Mesendoderm (in vitro differentiated cells): ENCODE measurements around the gene ZBTB22.
A peak's percentile ranks its signal among the peaks of the same experiment; 100 is the strongest.

Experiments used
- DNase-seq: peaks from one replicate; pipeline ENCODE4 v3.0.0; 2013
- H2AK5ac ChIP-seq: 2 replicates; pipeline ENCODE4 v1.6.1; 2013; ENCODE audit warnings: low read length, inconsistent platforms
- H2BK120ac ChIP-seq: 2 replicates; pipeline ENCODE4 v1.6.1; 2013; ENCODE audit warnings: low read depth, mild to moderate bottlenecking, low read length, moderate library complexity, mixed read lengths
- H2BK15ac ChIP-seq: replicated peaks from 2 replicates; pipeline ENCODE4 v1.6.1; 2013; ENCODE audit warnings: low read depth, mild to moderate bottlenecking, moderate library complexity
- H2BK5ac ChIP-seq: 2 replicates; pipeline ENCODE4 v1.6.1; 2013; ENCODE audit warnings: low read length, inconsistent platforms
- H3K18ac ChIP-seq: 2 replicates; pipeline ENCODE4 v1.6.1; 2013; ENCODE audit warnings: mild to moderate bottlenecking, low read length, mixed read lengths
- H3K23ac ChIP-seq: one replicate; pipeline ENCODE4 v1.6.1; 2013; ENCODE audit warnings: low read length
- H3K27ac ChIP-seq: 2 replicates; pipeline ENCODE4 v1.5.1; 2013; ENCODE audit warnings: low read depth, mild to moderate bottlenecking, inconsistent platforms, low read length, moderate library complexity
- H3K27me3 ChIP-seq: 2 replicates; pipeline ENCODE4 v1.6.1; 2013; ENCODE audit warnings: low read length, control low read depth, mild to moderate bottlenecking, inconsistent platforms; ENCODE audit not compliant: insufficient read depth, poor library complexity
- H3K36me3 ChIP-seq: 2 replicates; pipeline ENCODE4 v1.6.1; 2013; ENCODE audit warnings: low read length, inconsistent platforms; ENCODE audit not compliant: control insufficient read depth, insufficient read depth
- H3K4ac ChIP-seq: one replicate; pipeline ENCODE4 v1.6.1; 2013; ENCODE audit warnings: low read depth, mild to moderate bottlenecking, low read length, moderate library complexity
- H3K4me1 ChIP-seq: 2 replicates; pipeline ENCODE4 v1.6.1; 2013; ENCODE audit warnings: low read depth, low read length, inconsistent platforms; ENCODE audit not compliant: control insufficient read depth
- H3K4me2 ChIP-seq: 2 replicates; pipeline ENCODE4 v1.6.1; 2013; ENCODE audit warnings: low read length
- H3K4me3 ChIP-seq: 2 replicates; pipeline ENCODE4 v1.5.1; 2013; ENCODE audit warnings: mild to moderate bottlenecking, low read length
- H3K56ac ChIP-seq: one replicate; pipeline ENCODE4 v1.6.1; 2013; ENCODE audit warnings: low read length
- H3K79me1 ChIP-seq: 2 replicates; pipeline ENCODE4 v1.6.1; 2013; ENCODE audit warnings: low read length, inconsistent platforms
- H3K79me2 ChIP-seq: 2 replicates; pipeline ENCODE4 v1.6.1; 2013; ENCODE audit warnings: mild to moderate bottlenecking, low read length; ENCODE audit not compliant: control insufficient read depth, insufficient read depth
- H3K9ac ChIP-seq: 2 replicates; pipeline ENCODE4 v1.6.1; 2013; ENCODE audit warnings: low read length, inconsistent platforms
- H4K5ac ChIP-seq: one replicate; pipeline ENCODE4 v1.6.1; 2013; ENCODE audit warnings: low read length
- H4K8ac ChIP-seq: one replicate; pipeline ENCODE4 v1.6.1; 2013; ENCODE audit warnings: low read depth, mild to moderate bottlenecking, control low read depth, low read length, moderate library complexity
- WGBS: extraction: QIAGEN DNeasy Blood & Tissue Kit; methylation state at CpG from one replicate; pipeline ENCODE4 v1.1.7; 2013; ENCODE audit warnings: low lambda C conversion rate, missing lambda C conversion rate; ENCODE audit not compliant: insufficient coverage; ENCODE audit errors: extremely low coverage; 5-methylcytosine and 5-hydroxymethylcytosine counted together

Gene ZBTB22

DNA sequence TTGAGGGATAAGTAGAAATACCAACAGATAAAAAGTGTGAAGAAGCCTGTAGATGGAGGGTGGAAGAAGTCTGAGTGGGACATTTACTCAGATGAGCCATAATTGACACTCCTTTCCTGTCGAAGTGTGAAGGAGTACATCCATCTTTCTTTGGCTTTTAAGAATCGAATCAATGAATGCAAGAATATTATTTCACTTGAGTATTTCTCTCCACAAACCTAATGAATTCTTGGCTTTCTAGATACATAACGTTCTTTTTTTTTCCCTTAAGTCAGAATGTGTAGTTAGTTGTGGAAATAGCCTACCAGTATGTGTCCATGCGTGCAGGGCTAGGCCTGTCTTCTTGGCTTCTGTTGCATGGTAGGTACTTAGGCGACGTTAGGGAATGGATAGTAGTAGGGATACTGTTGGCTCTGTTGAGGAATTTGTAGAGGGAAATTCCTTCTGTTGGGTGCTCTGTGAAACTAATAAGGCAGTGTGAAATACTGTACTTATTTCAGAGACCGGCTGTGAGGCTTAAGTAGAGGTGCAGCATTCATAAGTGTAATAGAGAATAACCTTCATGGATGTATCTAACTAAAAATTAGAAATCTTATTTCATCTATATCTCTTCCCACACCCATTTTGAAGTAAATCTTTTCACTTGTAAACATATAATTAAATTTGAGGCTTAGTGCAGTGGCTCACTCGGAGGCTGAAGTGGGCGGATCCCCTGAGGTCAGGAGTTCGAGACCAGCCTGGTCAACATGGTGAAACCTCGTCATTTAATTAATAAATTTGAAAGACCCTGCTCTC lies 44.2 kb downstream of the ZBTB22 start:
- Histone ChIP-seq H4K5ac (no peak overlapping the region), H3K9ac (peak overlapping the region; percentile 100), H3K4ac (no peak overlapping the region), H2AK5ac (no peak overlapping the region), H3K27me3 (no peaks in the 10 kb centered on the region), H3K56ac (peak overlapping the region; percentile 99), H3K18ac (no peak overlapping the region), H2BK5ac (no peak overlapping the region), H3K4me2 (peak overlapping the region; percentile 85), H3K36me3 (peaks cover 13% of the 10 kb centered on the region), H2BK15ac (no peak overlapping the region), H3K23ac (no peak overlapping the region), H2BK120ac (no peak overlapping the region), H3K79me1 (peaks cover 13% of the 10 kb centered on the region), H3K27ac (no peak overlapping the region), H3K79me2 (peaks cover 37% of the 10 kb centered on the region), H4K8ac (no peak overlapping the region), H3K4me1 (peaks cover 6% of the 10 kb centered on the region), H3K4me3 (peak overlapping the region; percentile 100)
- DNase-seq: no peak
- no CpG with 5 or more reads among the region's 11 CpGs for WGBS

DNA sequence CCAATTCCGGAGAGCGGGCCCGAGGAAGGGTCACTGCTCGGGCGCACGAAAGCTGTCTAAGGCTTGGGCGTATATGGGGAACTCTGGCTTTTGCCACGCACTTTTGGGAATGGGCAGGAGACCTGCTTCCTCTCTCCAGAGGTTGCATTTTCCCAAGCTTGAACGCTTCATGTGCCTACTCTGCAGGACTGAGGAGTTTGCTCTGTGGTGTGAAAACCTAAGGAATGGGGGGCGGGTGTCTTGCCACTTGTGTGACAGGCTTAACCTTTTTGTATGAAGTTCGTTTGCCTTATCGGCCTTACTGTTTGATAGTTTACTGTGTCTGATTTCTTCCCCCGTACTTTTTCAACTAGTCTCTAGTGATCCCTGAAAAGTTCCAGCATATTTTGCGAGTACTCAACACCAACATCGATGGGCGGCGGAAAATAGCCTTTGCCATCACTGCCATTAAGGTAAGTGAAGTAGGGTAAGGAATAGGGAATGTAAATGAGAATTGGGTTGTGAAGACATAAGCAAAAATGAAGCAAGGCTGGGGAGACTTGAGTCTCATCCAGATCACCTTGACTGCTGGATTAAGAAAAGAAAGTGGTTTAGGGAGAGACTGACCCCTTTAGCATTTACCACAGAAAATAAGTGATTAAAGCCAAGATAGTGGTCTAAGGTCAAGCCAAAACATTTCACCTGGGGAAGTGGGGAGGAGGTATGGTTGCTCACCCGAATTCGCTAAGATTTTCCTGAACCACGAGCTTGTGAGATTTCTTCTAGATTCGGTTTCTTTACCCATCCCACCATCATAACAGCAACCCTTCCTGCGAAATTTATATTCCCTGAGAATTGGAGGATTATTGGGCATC lies 45.0 kb downstream of the ZBTB22 start:
- peak overlapping the region; percentile 85 for H3K4me2 ChIP-seq
- no peak for DNase-seq
- H3K79me1 ChIP-seq: peaks cover 13% of the 10 kb centered on the region
- H3K27ac ChIP-seq: peak overlapping the region; percentile 65
- H3K4ac ChIP-seq: peak overlapping the region; percentile 87
- H2BK120ac ChIP-seq: no peak overlapping the region
- H4K8ac ChIP-seq: no peak overlapping the region
- peak overlapping the region; percentile 41 for H3K18ac ChIP-seq
- H3K79me2 ChIP-seq: peaks cover 37% of the 10 kb centered on the region
- no peaks in the 10 kb centered on the region for H3K27me3 ChIP-seq
- peak overlapping the region; percentile 99 for H3K56ac ChIP-seq
- H3K4me3 ChIP-seq: peak overlapping the region; percentile 100
- H2BK5ac ChIP-seq: peak overlapping the region; percentile 32
- peaks cover 3% of the 10 kb centered on the region for H3K4me1 ChIP-seq
- H4K5ac ChIP-seq: no peak overlapping the region
- no CpG with 5 or more reads among the region's 22 CpGs for WGBS
- peaks cover 13% of the 10 kb centered on the region for H3K36me3 ChIP-seq
- H2AK5ac ChIP-seq: peak overlapping the region; percentile 98
- peak overlapping the region; percentile 94 for H3K23ac ChIP-seq
- H3K9ac ChIP-seq: peak overlapping the region; percentile 100
- no peak overlapping the region for H2BK15ac ChIP-seq

DNA sequence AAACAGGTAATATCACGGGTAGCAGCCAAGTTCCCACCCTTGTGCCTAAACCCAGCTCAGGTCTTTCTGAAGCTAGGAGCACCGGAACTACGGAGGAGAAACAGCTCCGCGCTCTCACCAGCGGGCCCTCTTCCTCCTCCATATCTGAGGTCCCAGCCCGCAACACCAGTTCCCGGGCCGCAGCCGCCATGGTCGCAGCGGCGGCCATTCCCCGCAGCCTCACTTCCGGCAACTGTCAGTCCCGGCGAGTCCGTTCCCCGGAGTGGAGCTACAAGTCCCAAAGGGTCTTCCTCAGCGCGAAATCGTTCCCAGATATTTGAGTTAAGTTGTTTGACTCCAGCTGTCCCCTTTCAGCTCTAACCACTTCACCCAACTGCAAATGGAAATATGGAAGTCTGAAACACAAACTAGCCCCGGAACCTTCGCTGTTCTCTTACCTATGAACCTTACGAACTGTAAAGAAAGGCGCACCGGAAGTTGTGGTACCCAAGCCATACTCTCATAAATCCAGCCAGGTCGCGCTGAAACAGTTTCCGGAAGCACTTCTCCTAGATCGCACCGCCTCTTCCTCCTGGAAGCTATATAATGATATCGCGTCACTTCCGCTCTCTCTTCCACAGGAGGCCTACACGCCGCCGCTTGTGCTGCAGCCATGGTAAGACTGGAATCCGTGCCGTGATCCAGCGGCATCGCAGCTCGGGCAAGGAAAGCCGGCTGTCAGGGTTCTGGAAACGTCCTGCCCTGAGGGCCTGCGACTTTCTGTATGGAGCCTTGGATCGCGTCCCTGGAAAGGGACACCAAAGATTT lies 45.9 kb downstream of the ZBTB22 start, which contains the start of the genes RPS18 and VPS52:
RPS18 (plus strand) TSS at position 608 of the 807 bp plus-strand sequence; CDS start at position 653, 45 bp downstream.
VPS52 (minus strand) TSS at position 409 of the 807 bp plus-strand sequence; CDS start at position 208, 201 bp downstream.
- Histone ChIP-seq H3K79me2 (peaks cover 37% of the 10 kb centered on the region), H2AK5ac (peak within 1 kb of the TSS; percentile 99), H2BK5ac (peak within 1 kb of the TSS; percentile 79), H3K36me3 (peaks cover 13% of the 10 kb centered on the region), H3K4me1 (peaks cover 3% of the 10 kb centered on the region), H3K9ac (peak within 1 kb of the TSS; percentile 100), H2BK120ac (no peak within 1 kb of the TSS), H2BK15ac (no peak within 1 kb of the TSS), H3K27me3 (no peaks in the 10 kb centered on the region), H3K18ac (peak within 1 kb of the TSS; percentile 85), H3K4me3 (peak within 1 kb of the TSS; percentile 100), H3K27ac (peak within 1 kb of the TSS; percentile 65), H4K8ac (no peak within 1 kb of the TSS), H3K4me2 (peak within 1 kb of the TSS; percentile 95), H3K4ac (peak within 1 kb of the TSS; percentile 87), H3K56ac (peak within 1 kb of the TSS; percentile 99), H4K5ac (peak within 1 kb of the TSS; percentile 98), H3K79me1 (peaks cover 13% of the 10 kb centered on the region), H3K23ac (peak within 1 kb of the TSS; percentile 94)
- peak; percentile 100 for DNase-seq
- no CpG with 5 or more reads among the region's 48 CpGs for whole genome bisulfite sequencing

DNA sequence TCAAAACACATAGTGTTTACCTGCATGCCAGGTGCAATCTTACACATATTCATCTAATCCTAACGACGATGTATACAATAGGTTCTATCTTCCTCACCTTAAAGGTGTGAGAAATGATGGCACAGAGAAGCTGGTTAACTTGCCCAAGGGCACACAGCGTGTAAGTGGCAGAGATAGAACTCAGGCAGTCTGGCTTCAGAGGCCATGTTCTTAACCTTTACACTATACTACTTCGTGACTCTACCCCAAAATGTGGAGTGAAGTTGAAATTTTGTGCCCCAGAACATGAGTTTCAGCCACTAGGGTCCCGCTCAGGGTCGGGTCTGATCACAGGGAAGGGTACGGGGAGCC lies 46.5 kb downstream of the ZBTB22 start:
- no CpG with 5 or more reads among the region's 7 CpGs for WGBS
- H3K23ac ChIP-seq: peak overlapping the region; percentile 34
- no peaks in the 10 kb centered on the region for H3K27me3 ChIP-seq
- H3K27ac ChIP-seq: peak overlapping the region; percentile 49
- peak overlapping the region; percentile 99 for H2AK5ac ChIP-seq
- peak overlapping the region; percentile 99 for H3K56ac ChIP-seq
- peak overlapping the region; percentile 98 for H4K5ac ChIP-seq
- H3K4me3 ChIP-seq: peak overlapping the region; percentile 99
- no peak overlapping the region for H2BK15ac ChIP-seq
- H4K8ac ChIP-seq: no peak overlapping the region
- peak overlapping the region; percentile 79 for H2BK5ac ChIP-seq
- no peak overlapping the region for H2BK120ac ChIP-seq
- peaks cover 37% of the 10 kb centered on the region for H3K79me2 ChIP-seq
- peaks cover 12% of the 10 kb centered on the region for H3K36me3 ChIP-seq
- no peak for DNase-seq
- peaks cover 3% of the 10 kb centered on the region for H3K4me1 ChIP-seq
- H3K18ac ChIP-seq: peak overlapping the region; percentile 85
- peak overlapping the region; percentile 99 for H3K9ac ChIP-seq
- peak overlapping the region; percentile 95 for H3K4me2 ChIP-seq
- H3K4ac ChIP-seq: peak overlapping the region; percentile 64
- H3K79me1 ChIP-seq: peaks cover 13% of the 10 kb centered on the region
